ENCODE measurements around the gene APBB1. TPM values are rescaled to one million over a fixed set of nuclear protein-coding genes. Genes with fewer than 3 reads are reported as not detected.

APBB1 gene
- total and polyA plus RNA-seq, 2 of the 4 experiments (the other 2 are of a cell fraction) = 39.4 to 44.1 TPM

DNA sequence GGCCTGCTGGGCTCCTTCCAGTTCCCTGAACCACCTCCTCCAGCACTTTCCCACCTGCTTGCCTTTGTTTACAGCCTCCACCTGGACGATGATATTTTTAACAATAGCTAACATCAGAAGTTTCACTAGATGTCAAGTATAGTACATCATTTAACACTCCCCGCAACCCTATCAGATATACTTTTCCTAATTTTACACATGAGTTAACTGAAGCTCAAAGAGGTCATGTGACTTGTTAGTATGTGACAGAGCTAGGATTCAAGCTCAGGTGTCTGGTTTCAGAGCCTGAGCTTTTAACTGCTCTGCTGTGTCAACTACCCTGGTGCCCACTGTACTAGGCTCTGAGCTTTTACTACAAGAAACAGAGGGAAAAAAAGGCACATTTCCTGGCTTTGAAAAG lies 36.2 kb upstream of the APBB1 start:
- Histone ChIP-seq H3K4me2 (ENCODE audit: low read depth, low read length) (no peak overlapping the region), H3K4me1 (ENCODE audit: control insufficient read depth, insufficient read depth, low read length) (no peaks in the 10 kb centered on the region), H2BK120ac (ENCODE audit: low read depth, low read length) (no peak overlapping the region), H4K20me1 (ENCODE audit: insufficient read depth, low read length) (peaks cover 5% of the 10 kb centered on the region; the same call in 1 of the 2 replicates), H4K91ac (ENCODE audit: insufficient read depth, low read depth, low read length) (no peak overlapping the region), H2AK5ac (ENCODE audit: low read depth, low read length) (no peak overlapping the region), H2BK5ac (ENCODE audit: low read depth, low read length, poor library complexity, severe bottlenecking) (no peak overlapping the region), H3K9ac (ENCODE audit: low read depth, low read length) (no peak overlapping the region), H3K79me1 (ENCODE audit: low read depth in 1 of 2, low read length in 2 of 2) (peaks cover 0 to 8% of the 10 kb centered on the region in 2 experiments; a peak in 2 of 4 replicates), H3K14ac (replicated peaks; ENCODE audit: low read depth, low read length) (no peak overlapping the region), H3K4ac (ENCODE audit: low read depth, low read length) (no peak overlapping the region), H4K8ac (ENCODE audit: low read depth in 2 of 2, low read length in 2 of 2) (no peak overlapping the region), H2AFZ (replicated peaks; ENCODE audit: low read length, poor library complexity) (no peak overlapping the region), H2BK20ac (ENCODE audit: low read depth, low read length) (no peak overlapping the region), H2AK9ac (replicated peaks; ENCODE audit: low read depth, low read length, poor library complexity) (no peak overlapping the region), H3K27me3 (ENCODE audit: control insufficient read depth, insufficient read depth, low read length) (no peaks in the 10 kb centered on the region), H3K27ac (ENCODE audit: insufficient read depth, low read length) (no peak overlapping the region), H3K9me3 (ENCODE audit: control insufficient read depth, insufficient read depth, low read length) (no peaks in the 10 kb centered on the region), H3K36me3 (ENCODE audit: control insufficient read depth, insufficient read depth, low read length) (peaks cover 57% of the 10 kb centered on the region), H3K23ac (ENCODE audit: low read depth, low read length) (no peak overlapping the region), H3K4me3 (ENCODE audit: insufficient read depth, low read depth, low read length) (no peak overlapping the region), H3K56ac (ENCODE audit: extremely low read depth, insufficient read depth, low read length) (no peak overlapping the region), H4K5ac (ENCODE audit: low read depth, low read length) (no peak overlapping the region), H3K9me1 (ENCODE audit: insufficient read depth, low read length) (peaks cover 4% of the 10 kb centered on the region; the same call in 1 of the 2 replicates), H3K18ac (ENCODE audit: low read depth, low read length) (no peak overlapping the region), H2BK15ac (ENCODE audit: low read depth, low read length) (no peak overlapping the region)
- WGBS, 2 experiments (ENCODE audit: extremely low coverage in 2 of 2, insufficient read length in 1 of 2) = no CpG with 5 or more reads among the region's 2 CpGs
- DNase-seq (no peak), ATAC-seq (ENCODE audit: low read depth) (no peak)
- in situ Hi-C loops (cut with MboI; ENCODE audit: low sequenced_read_pairs) (no loop called here), intact Hi-C loops (cut with micrococcal nuclease) (no loop called here), dilution Hi-C loops (cut with HindIII; ENCODE audit: low sequenced_read_pairs, unreplicated experiment) (no loop called here)
- BruUV-seq (replicated peaks) = no TSS peak
- TF ChIP-seq RCOR1 (IDR thresholded peaks at IDR 0.05; ENCODE audit: insufficient replicate concordance, low read length) = no peak
- no peak for TF ChIP-seq POLR2A (IDR thresholded peaks at IDR 0.05; ENCODE audit: low read depth, low read length)
- ChIA-PET CTCF (interaction anchor here (1.2 to 1.8 kb wide), 2 partner anchors 9 to 76 kb away, joined by 3 to 8 read pairs; no protein-coding TSS in a partner anchor), POLR2A (ENCODE audit: unreplicated experiment) (no interaction called here)
